ENCODE results near the gene WWOX. TPM values are rescaled to one million over a fixed set of nuclear protein-coding genes. Genes with fewer than 3 reads are reported as not detected.

The WWOX gene
- total and polyA plus RNA-seq, 2 of the 13 experiments (the other 11 are each of a cell fraction or from before 2014, with no cell fraction given), result 9.1 to 37.4 TPM

DNA sequence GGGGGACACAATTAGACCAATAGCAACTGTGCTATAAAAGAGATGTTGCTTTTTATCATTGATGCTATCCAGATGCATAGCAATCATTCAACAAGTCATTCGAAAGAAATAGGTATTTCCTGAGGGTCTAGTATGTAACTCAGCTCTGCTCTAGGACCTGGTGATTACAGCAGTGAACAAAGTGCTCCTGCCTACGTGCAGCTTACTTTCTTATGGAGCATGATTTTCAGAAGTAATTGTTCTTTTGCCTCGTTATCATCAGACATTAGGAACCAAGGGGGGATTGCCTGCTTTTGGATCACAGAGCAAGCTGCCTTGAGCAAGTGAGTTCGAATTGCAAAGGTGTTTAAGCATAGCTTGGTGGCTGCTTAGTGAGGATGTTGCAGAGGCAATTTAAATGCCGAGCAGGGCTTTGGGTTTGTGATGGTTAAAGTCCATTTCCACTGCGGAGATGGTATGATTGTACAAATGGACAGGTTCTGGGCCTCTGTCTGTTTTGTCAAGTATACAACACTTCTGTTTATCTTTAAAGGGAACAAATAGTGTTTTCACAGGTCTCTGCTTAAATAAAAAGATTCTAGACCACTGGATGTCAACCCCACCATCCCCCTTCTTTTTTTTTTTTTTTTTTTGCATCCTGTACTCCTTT is 41.5 kb downstream of the WWOX start:
- H3K9me3 ChIP-seq (ENCODE audit: low read length), result peaks cover 9% of the 10 kb centered on the region; the same call in 1 of the 2 replicates
- ATAC-seq (peak; percentile 99), FAIRE-seq (peak; percentile 92), DNase-seq (ENCODE audit: low spot score) (peak; percentile 69)
- in situ Hi-C loops (cut with HindIII; ENCODE audit: extremely low pct_ligation_motif_present, low pct_unique_long_range_greater_than_20kb) (no loop called here), intact Hi-C loops (cut with micrococcal nuclease; ENCODE audit: unreplicated experiment) (no loop called here)
- H3K79me2 ChIP-seq (ENCODE audit: insufficient read depth, low read length), result no peaks in the 10 kb centered on the region
- H3K4me3 ChIP-seq (replicated peaks in 1 of 3; ENCODE audit: insufficient read depth in 1 of 3, low read depth in 2 of 3, low read length in 3 of 3), result no peak overlapping the region
- H3K9ac ChIP-seq (ENCODE audit: insufficient read depth, low read depth, low read length), result no peak overlapping the region
- H4K20me1 ChIP-seq (ENCODE audit: insufficient read depth, low read length), result no peaks in the 10 kb centered on the region
- 33% methylated on average over 6 of the region's 6 CpGs for WGBS (ENCODE audit: low lambda C conversion rate)
- H3K27ac ChIP-seq (ENCODE audit: extremely low read length, insufficient read depth, low read length), result peak overlapping the region; percentile 19
- H2AFZ ChIP-seq (ENCODE audit: low read length), result no peak overlapping the region
- BruUV-seq (replicated peaks), result no TSS peak
- POLR2A ChIA-PET, result no interaction called here
- CTCF ChIA-PET (ENCODE audit: low intra/inter-chr PET ratio, low total read pairs), result no interaction called here
- no peaks in the 10 kb centered on the region for H3K27me3 ChIP-seq (ENCODE audit: control insufficient read depth in 1 of 2, insufficient read depth in 2 of 2, low read length in 2 of 2)
- no peaks in the 10 kb centered on the region; a peak in 1 of 5 replicates for H3K36me3 ChIP-seq (replicated peaks in 1 of 2; ENCODE audit: control insufficient read depth in 1 of 2, insufficient read depth in 2 of 2, low read length in 2 of 2)
- peak overlapping the region; percentile 45 for H3K4me2 ChIP-seq (ENCODE audit: low read depth, low read length)
- peaks cover 14% of the 10 kb centered on the region for H3K4me1 ChIP-seq (ENCODE audit: insufficient read depth, low read length)
- TF ChIP-seq, protein P1, sequence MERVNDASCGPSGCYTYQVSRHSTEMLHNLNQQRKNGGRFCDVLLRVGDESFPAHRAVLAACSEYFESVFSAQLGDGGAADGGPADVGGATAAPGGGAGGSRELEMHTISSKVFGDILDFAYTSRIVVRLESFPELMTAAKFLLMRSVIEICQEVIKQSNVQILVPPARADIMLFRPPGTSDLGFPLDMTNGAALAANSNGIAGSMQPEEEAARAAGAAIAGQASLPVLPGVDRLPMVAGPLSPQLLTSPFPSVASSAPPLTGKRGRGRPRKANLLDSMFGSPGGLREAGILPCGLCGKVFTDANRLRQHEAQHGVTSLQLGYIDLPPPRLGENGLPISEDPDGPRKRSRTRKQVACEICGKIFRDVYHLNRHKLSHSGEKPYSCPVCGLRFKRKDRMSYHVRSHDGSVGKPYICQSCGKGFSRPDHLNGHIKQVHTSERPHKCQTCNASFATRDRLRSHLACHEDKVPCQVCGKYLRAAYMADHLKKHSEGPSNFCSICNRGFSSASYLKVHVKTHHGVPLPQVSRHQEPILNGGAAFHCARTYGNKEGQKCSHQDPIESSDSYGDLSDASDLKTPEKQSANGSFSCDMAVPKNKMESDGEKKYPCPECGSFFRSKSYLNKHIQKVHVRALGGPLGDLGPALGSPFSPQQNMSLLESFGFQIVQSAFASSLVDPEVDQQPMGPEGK (CRISPR knock-in tag; IDR thresholded peaks at IDR 0.05), result no peak
- TF ChIP-seq, protein P2, sequence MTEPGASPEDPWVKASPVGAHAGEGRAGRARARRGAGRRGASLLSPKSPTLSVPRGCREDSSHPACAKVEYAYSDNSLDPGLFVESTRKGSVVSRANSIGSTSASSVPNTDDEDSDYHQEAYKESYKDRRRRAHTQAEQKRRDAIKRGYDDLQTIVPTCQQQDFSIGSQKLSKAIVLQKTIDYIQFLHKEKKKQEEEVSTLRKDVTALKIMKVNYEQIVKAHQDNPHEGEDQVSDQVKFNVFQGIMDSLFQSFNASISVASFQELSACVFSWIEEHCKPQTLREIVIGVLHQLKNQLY (CRISPR knock-in tag; IDR thresholded peaks at IDR 0.05), result no peak
- TF ChIP-seq, protein P3, sequence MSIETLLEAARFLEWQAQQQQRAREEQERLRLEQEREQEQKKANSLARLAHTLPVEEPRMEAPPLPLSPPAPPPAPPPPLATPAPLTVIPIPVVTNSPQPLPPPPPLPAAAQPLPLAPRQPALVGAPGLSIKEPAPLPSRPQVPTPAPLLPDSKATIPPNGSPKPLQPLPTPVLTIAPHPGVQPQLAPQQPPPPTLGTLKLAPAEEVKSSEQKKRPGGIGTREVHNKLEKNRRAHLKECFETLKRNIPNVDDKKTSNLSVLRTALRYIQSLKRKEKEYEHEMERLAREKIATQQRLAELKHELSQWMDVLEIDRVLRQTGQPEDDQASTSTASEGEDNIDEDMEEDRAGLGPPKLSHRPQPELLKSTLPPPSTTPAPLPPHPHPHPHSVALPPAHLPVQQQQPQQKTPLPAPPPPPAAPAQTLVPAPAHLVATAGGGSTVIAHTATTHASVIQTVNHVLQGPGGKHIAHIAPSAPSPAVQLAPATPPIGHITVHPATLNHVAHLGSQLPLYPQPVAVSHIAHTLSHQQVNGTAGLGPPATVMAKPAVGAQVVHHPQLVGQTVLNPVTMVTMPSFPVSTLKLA (IDR thresholded peaks at IDR 0.05), result no peak
- TF ChIP-seq ZNF879 (CRISPR knock-in tag; IDR thresholded peaks at IDR 0.05), result no peak
- no peak for TF ChIP-seq ZNF543 (CRISPR knock-in tag; IDR thresholded peaks at IDR 0.05)
- TF ChIP-seq, protein P4, sequence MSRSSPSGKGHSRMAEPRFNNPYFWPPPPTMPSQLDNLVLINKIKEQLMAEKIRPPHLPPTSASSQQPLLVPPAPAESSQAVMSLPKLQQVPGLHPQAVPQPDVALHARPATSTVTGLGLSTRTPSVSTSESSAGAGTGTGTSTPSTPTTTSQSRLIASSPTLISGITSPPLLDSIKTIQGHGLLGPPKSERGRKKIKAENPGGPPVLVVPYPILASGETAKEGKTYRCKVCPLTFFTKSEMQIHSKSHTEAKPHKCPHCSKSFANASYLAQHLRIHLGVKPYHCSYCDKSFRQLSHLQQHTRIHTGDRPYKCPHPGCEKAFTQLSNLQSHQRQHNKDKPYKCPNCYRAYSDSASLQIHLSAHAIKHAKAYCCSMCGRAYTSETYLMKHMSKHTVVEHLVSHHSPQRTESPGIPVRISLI (CRISPR knock-in tag; IDR thresholded peaks at IDR 0.05; ENCODE audit: borderline replicate concordance), result peak; percentile 74; the same call in 1 of the 2 replicates
- peak; percentile 65 for TF ChIP-seq PHF21A (CRISPR knock-in tag; IDR thresholded peaks at IDR 0.05)
- 0 out of 2 replicates have a peak, but pooled peaks have one; percentile 18 for TF ChIP-seq ZNF629 (CRISPR knock-in tag; conservative IDR thresholded peaks at IDR 0.05)
- no peak for TF ChIP-seq ZBTB7B (CRISPR knock-in tag; IDR thresholded peaks at IDR 0.05)
- peak; percentile 38; the same call in 1 of the 2 replicates for TF ChIP-seq PITX1 (CRISPR knock-in tag; IDR thresholded peaks at IDR 0.05)
- TF ChIP-seq ZEB1 (IDR thresholded peaks at IDR 0.05; ENCODE audit: insufficient replicate concordance, low read depth), result no peak
- no peak for TF ChIP-seq ZNF7 (CRISPR knock-in tag; IDR thresholded peaks at IDR 0.05)
- no peak for TF ChIP-seq NFYC (CRISPR knock-in tag; IDR thresholded peaks at IDR 0.05)
- TF ChIP-seq ASH2L (IDR thresholded peaks at IDR 0.05; ENCODE audit: insufficient read length, low read depth, low read length), result no peak
- TF ChIP-seq, protein P5, sequence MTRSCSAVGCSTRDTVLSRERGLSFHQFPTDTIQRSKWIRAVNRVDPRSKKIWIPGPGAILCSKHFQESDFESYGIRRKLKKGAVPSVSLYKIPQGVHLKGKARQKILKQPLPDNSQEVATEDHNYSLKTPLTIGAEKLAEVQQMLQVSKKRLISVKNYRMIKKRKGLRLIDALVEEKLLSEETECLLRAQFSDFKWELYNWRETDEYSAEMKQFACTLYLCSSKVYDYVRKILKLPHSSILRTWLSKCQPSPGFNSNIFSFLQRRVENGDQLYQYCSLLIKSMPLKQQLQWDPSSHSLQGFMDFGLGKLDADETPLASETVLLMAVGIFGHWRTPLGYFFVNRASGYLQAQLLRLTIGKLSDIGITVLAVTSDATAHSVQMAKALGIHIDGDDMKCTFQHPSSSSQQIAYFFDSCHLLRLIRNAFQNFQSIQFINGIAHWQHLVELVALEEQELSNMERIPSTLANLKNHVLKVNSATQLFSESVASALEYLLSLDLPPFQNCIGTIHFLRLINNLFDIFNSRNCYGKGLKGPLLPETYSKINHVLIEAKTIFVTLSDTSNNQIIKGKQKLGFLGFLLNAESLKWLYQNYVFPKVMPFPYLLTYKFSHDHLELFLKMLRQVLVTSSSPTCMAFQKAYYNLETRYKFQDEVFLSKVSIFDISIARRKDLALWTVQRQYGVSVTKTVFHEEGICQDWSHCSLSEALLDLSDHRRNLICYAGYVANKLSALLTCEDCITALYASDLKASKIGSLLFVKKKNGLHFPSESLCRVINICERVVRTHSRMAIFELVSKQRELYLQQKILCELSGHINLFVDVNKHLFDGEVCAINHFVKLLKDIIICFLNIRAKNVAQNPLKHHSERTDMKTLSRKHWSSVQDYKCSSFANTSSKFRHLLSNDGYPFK (CRISPR knock-in tag; IDR thresholded peaks at IDR 0.05; ENCODE audit: borderline replicate concordance), result 0 out of 2 replicates have a peak, but pooled peaks have one; percentile 26
- peak; percentile 98 for TF ChIP-seq ZNF317 (CRISPR knock-in tag; IDR thresholded peaks at IDR 0.05)
